Endothelial cell of umbilical vein (primary cell): ENCODE measurements around the gene PLAAT3. TPM values are rescaled to one million over a fixed set of nuclear protein-coding genes. Genes with fewer than 3 reads are reported as not detected.

Source experiments
- BruUV-seq: library from RNA; stranded (reverse); fragments of 400-500 nt; replicated peaks from 2 replicates; lab custom pipeline; 2021; lab: Mats Ljungman, UMichigan
- CTCF ChIA-PET: fragments of 300-600, 350-600 bp; sonication (Branson Sonifier 250); formaldehyde crosslinking; loops from one replicate; lab custom pipeline; 2021; ENCODE audit warnings: antibody characterized with exemption, inconsistent platforms; lab: Charles Lee
- POLR2A ChIA-PET: fragments of 300-600, 350-600 bp; sonication (Branson Sonifier 250); formaldehyde crosslinking; loops from one replicate; lab custom pipeline; 2021; ENCODE audit warnings: antibody characterized with exemption, inconsistent platforms; lab: Charles Lee
- DNase-seq: peaks from one replicate; pipeline ENCODE4 v3.0.0-alpha.2; 2011; ENCODE audit warnings: low read depth, low spot score
- FAIRE-seq: peaks from 2 replicates; lab custom pipeline; 2011; peaks lifted over from hg19 to GRCh38; lab: Jason Lieb, UNC
- H2AFZ ChIP-seq: 2 replicates; pipeline ENCODE4 v1.6.0; 2012; ENCODE audit warnings: low read depth, low read length, control low read depth, inconsistent platforms
- H3K27ac ChIP-seq: 2 replicates; pipeline ENCODE4 v1.5.1; 2011; ENCODE audit warnings: low read depth, mild to moderate bottlenecking, control low read depth, low read length, moderate library complexity; ENCODE audit not compliant: insufficient read depth
- H3K27me3 ChIP-seq, 2 experiments: 2 replicates each; pipeline versions ENCODE4 v1.6.0 to v1.6.1; 2011; ENCODE audit warnings: low read length in 2 of 2, mixed read lengths in 1 of 2; ENCODE audit not compliant: control insufficient read depth in 2 of 2, insufficient read depth in 2 of 2
- H3K36me3 ChIP-seq, 2 experiments: 2 replicates in 1 of 2; 3 replicates in 1 of 2; pipeline ENCODE4 v1.5.1; 2011; ENCODE audit warnings: low read length in 2 of 2, mild to moderate bottlenecking in 1 of 2, moderate library complexity in 1 of 2; ENCODE audit not compliant: control insufficient read depth in 2 of 2, insufficient read depth in 2 of 2; ENCODE audit errors: extremely low read depth in 1 of 2
- H3K4me1 ChIP-seq: 3 replicates; pipeline ENCODE4 v1.5.1; 2011; ENCODE audit warnings: mild to moderate bottlenecking, low read length; ENCODE audit not compliant: control insufficient read depth, insufficient read depth; ENCODE audit errors: extremely low read depth
- H3K4me2 ChIP-seq: 2 replicates; pipeline ENCODE4 v1.6.1; 2011; ENCODE audit warnings: low read length, control low read depth, mixed read lengths; ENCODE audit not compliant: insufficient read depth
- H3K4me3 ChIP-seq, 3 experiments: fragments of 200-600 bp in 1 of 3; sonication (generic), shearing (Covaris generic) in 1 of 3; replicated peaks in 1 of 3; 2 replicates each; pipeline ENCODE4 v1.5.1; 2011 to 2016; ENCODE audit warnings: control low read depth in 3 of 3, low read length in 3 of 3, mild to moderate bottlenecking in 2 of 3, inconsistent platforms in 1 of 3, low read depth in 1 of 3, moderate library complexity in 1 of 3; ENCODE audit not compliant: insufficient read depth in 1 of 3
- H3K79me2 ChIP-seq: 2 replicates; pipeline ENCODE4 v1.6.0; 2012; ENCODE audit warnings: low read length, inconsistent platforms; ENCODE audit not compliant: control insufficient read depth, insufficient read depth
- H3K9ac ChIP-seq: replicated peaks from 2 replicates; pipeline ENCODE3; 2011; ENCODE audit warnings: low read length, control low read depth; ENCODE audit not compliant: insufficient read depth; ENCODE audit errors: extremely low read depth
- H3K9me1 ChIP-seq: replicated peaks from 3 replicates; pipeline ENCODE4 v1.6.0; 2011; ENCODE audit warnings: mild to moderate bottlenecking, low read length; ENCODE audit not compliant: control insufficient read depth, insufficient read depth; ENCODE audit errors: extremely low read depth
- H3K9me3 ChIP-seq: replicated peaks from 2 replicates; pipeline ENCODE4 v1.5.1; 2012; ENCODE audit warnings: low read length, inconsistent platforms; ENCODE audit not compliant: control insufficient read depth, insufficient read depth
- H4K20me1 ChIP-seq: replicated peaks from 2 replicates; pipeline ENCODE3; 2011; ENCODE audit warnings: mild to moderate bottlenecking, low read length; ENCODE audit not compliant: control insufficient read depth, insufficient read depth; ENCODE audit errors: extremely low read depth
- FOS ChIP-seq: IDR thresholded peaks from 2 replicates; pipeline ENCODE4 v1.6.1; 2011; ENCODE audit warnings: mild to moderate bottlenecking, low read length, moderate library complexity, borderline replicate concordance; ENCODE audit not compliant: insufficient read depth
- GATA2 ChIP-seq: IDR thresholded peaks from 2 replicates; pipeline ENCODE4 v1.7.0; 2011; ENCODE audit warnings: low read depth, mild to moderate bottlenecking, moderate library complexity, mixed read lengths, low read length; ENCODE audit not compliant: insufficient read length, insufficient read depth
- JUN ChIP-seq: IDR thresholded peaks from 2 replicates; pipeline ENCODE4 v1.6.1; 2011; ENCODE audit warnings: borderline replicate concordance, low read depth; ENCODE audit not compliant: insufficient read length, insufficient read depth
- MAX ChIP-seq: IDR thresholded peaks from 2 replicates; pipeline ENCODE4 v1.6.1; 2011; ENCODE audit not compliant: insufficient read depth, insufficient read length
- MYC ChIP-seq: IDR thresholded peaks from one replicate; pipeline ENCODE4 v1.6.1; 2011; ENCODE audit warnings: mild to moderate bottlenecking, low read depth, low read length
- POLR2A ChIP-seq: IDR thresholded peaks from 2 replicates; pipeline ENCODE4 v1.6.1; 2012; ENCODE audit warnings: low read depth, mild to moderate bottlenecking, control low read depth, low read length
- POLR2AphosphoS5 ChIP-seq: IDR thresholded peaks from 2 replicates; pipeline ENCODE4 v1.6.1; 2012; ENCODE audit warnings: low read depth, mild to moderate bottlenecking, control low read depth, low read length, moderate library complexity; ENCODE audit not compliant: insufficient read depth
- dilution Hi-C: fragments of 300-500 bp; cut with MboI; formaldehyde crosslinking; loops from one replicate; pipeline ENCODE4 v1.15.0; 2019; ENCODE audit warnings: low sequenced_read_pairs; ENCODE audit not compliant: extremely low pct_ligation_motif_present
- intact Hi-C: fragments of 100-400 bp; cut with micrococcal nuclease; formaldehyde crosslinking; loops from one replicate; pipeline ENCODE4 v1.10.0; 2022
- polyA plus RNA-seq, 4 experiments: library from polyadenylated mRNA; depleted of rRNA in 3 of 4; stranded (reverse) in 3 of 4; unstranded in 1 of 4; fragments of >200 nt; gene quantifications; 2 replicates each; pipeline versions ENCODE4 v1.2.1 to v1.2.3, GENCODE V29; 2011 to 2012; ENCODE audit warnings: missing spikeins in 1 of 4
- total RNA-seq: library from RNA; stranded (reverse); gene quantifications from 2 replicates; pipeline ENCODE4 v1.2.3, GENCODE V29; 2021
- TF ChIP-seq, protein P1 (sequence below), 2 donors: IDR thresholded peaks; 1 replicate in 1 of 2; 2 replicates in 1 of 2; pipeline ENCODE4 v1.5.1; 2011; ENCODE audit warnings: low read length in 2 of 2, mild to moderate bottlenecking in 2 of 2, moderate library complexity in 2 of 2, control low read depth in 1 of 2, inconsistent platforms in 1 of 2, low read depth in 1 of 2; ENCODE audit not compliant: insufficient read depth in 1 of 2; ENCODE audit errors: extremely low read depth in 1 of 2

The PLAAT3 gene
- total and polyA plus RNA-seq, 2 donors (not counting 3 experiments of a cell fraction or from before 2014, with no cell fraction given), result 22.8 to 40.2 TPM

DNA sequence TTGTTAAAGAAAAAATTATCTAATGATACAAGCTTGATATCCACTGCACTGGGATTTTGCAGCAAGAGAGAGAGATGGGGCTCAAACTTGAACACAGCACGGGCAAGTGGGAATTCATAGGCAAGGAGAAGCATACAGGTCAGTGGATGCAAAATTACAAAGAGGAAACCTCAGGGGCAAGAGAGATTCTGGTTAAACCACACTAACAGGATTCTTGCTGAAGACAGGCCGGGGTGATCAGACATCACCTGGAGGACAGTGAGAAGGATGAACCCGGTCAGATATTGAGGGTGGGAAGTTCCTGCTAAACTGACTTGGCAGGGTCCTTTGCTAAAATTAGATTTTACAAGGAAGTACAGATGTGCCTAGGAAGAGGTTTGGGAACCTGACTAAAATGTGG, 80.2 kb downstream of the PLAAT3 start:
- FAIRE-seq (no peak), DNase-seq (no peak)
- Histone ChIP-seq H3K9me3 (no peaks in the 10 kb centered on the region), H3K27me3 (peaks cover 2% of the 10 kb centered on the region in 2 experiments), H2AFZ (no peak overlapping the region), H3K9ac (no peak overlapping the region), H4K20me1 (no peaks in the 10 kb centered on the region), H3K4me3 (no peak overlapping the region), H3K27ac (no peak overlapping the region), H3K4me1 (peaks cover 8% of the 10 kb centered on the region), H3K79me2 (no peaks in the 10 kb centered on the region), H3K4me2 (no peak overlapping the region), H3K9me1 (no peaks in the 10 kb centered on the region), H3K36me3 (no peaks in the 10 kb centered on the region)
- BruUV-seq, result no TSS peak
- TF ChIP-seq POLR2AphosphoS5, result no peak
- no peak for TF ChIP-seq MYC
- TF ChIP-seq MAX, result no peak
- no peak for TF ChIP-seq GATA2
- TF ChIP-seq POLR2A, result no peak
- no peak for TF ChIP-seq JUN
- TF ChIP-seq, protein P1, sequence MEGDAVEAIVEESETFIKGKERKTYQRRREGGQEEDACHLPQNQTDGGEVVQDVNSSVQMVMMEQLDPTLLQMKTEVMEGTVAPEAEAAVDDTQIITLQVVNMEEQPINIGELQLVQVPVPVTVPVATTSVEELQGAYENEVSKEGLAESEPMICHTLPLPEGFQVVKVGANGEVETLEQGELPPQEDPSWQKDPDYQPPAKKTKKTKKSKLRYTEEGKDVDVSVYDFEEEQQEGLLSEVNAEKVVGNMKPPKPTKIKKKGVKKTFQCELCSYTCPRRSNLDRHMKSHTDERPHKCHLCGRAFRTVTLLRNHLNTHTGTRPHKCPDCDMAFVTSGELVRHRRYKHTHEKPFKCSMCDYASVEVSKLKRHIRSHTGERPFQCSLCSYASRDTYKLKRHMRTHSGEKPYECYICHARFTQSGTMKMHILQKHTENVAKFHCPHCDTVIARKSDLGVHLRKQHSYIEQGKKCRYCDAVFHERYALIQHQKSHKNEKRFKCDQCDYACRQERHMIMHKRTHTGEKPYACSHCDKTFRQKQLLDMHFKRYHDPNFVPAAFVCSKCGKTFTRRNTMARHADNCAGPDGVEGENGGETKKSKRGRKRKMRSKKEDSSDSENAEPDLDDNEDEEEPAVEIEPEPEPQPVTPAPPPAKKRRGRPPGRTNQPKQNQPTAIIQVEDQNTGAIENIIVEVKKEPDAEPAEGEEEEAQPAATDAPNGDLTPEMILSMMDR (IDR thresholded peaks at IDR 0.05; ENCODE audit: extremely low read depth in 1 of 2, insufficient read depth in 1 of 2, low read depth in 1 of 2, low read length in 2 of 2), result no peak
- no peak for TF ChIP-seq FOS
- ChIA-PET CTCF (no interaction called here), POLR2A (no interaction called here)
- intact Hi-C loops (no loop called here), dilution Hi-C loops (no loop called here)
